Measurements from ENCODE around the gene BCAN.

Gene BCAN

DNA sequence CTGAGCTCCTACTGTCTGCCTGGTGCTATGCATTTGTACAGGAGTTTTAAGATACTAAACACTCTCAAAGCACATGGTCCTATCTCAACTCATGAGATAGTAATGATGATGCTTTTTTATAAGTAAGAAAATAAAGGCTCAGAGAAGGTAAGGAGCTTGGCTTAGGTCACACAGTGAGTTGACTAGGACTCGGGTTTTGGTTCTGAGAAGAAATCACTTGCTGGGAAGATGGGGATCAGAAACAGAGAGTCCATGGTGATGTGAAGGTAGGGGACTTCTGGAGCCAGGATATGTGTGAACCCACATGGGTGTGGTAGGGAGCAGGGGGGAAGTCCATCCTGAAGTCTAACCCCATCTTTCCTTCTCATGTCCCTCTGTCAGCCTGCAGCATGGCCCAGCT, 3.7 kb downstream of the BCAN start:
- DNase-seq: no peak

DNA sequence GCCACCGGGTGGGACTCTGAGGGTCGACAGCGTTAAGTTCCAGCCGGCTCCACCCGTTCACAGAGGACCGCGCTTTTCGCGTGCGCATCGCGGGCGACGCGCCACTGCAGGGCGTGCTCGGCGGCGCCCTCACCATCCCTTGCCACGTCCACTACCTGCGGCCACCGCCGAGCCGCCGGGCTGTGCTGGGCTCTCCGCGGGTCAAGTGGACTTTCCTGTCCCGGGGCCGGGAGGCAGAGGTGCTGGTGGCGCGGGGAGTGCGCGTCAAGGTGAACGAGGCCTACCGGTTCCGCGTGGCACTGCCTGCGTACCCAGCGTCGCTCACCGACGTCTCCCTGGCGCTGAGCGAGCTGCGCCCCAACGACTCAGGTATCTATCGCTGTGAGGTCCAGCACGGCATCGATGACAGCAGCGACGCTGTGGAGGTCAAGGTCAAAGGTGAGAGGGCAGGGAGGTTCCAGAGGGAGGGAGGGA, 4.9 kb downstream of the BCAN start:
- no peak for DNase-seq

DNA sequence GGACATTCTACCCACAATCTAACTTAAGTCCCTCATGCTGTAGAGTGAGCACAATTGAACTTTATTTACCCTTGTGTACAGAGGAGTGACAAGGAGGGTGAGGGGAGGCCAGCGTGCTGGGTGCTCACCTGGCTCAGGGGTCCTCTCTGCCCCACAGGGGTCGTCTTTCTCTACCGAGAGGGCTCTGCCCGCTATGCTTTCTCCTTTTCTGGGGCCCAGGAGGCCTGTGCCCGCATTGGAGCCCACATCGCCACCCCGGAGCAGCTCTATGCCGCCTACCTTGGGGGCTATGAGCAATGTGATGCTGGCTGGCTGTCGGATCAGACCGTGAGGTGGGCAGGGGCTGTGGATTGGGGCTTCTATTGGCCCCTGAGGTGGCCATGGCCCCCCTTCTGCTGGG, 5.4 kb downstream of the BCAN start:
- DNase-seq: no peak

- no peak for DNase-seq
Measured at GRCh38 chr1:156648496-156648895, 6.6 kb downstream of the BCAN start.

- no peak for DNase-seq
Measured at GRCh38 chr1:156648951-156649350, 7.0 kb downstream of the BCAN start.

DNA sequence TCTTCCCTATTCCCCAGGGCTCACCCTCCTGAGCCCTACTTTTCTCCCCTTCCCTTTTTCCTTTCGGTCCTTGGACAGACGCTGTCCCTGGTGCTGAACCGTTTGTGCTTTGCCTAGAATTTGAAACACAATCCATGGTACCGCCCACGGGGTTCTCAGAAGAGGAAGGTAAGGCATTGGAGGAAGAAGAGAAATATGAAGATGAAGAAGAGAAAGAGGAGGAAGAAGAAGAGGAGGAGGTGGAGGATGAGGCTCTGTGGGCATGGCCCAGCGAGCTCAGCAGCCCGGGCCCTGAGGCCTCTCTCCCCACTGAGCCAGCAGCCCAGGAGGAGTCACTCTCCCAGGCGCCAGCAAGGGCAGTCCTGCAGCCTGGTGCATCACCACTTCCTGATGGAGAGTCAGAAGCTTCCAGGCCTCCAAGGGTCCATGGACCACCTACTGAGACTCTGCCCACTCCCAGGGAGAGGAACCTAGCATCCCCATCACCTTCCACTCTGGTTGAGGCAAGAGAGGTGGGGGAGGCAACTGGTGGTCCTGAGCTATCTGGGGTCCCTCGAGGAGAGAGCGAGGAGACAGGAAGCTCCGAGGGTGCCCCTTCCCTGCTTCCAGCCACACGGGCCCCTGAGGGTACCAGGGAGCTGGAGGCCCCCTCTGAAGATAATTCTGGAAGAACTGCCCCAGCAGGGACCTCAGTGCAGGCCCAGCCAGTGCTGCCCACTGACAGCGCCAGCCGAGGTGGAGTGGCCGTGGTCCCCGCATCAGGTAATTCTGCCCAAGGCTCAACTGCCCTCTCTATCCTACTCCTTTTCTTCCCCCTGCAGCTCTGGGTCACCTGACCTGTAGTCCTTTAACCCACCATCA, 10.4 kb downstream of the BCAN start:
- peak; percentile 7 for DNase-seq

GRCh38 chr1:156652992-156653355, 11.1 kb downstream of the BCAN start:
- no peak for DNase-seq

GRCh38 chr1:156654700-156655099, 12.8 kb downstream of the BCAN start:
- no peak for DNase-seq

- DNase-seq: no peak
Measured at GRCh38 chr1:156655151-156655903, 13.4 kb downstream of the BCAN start.

DNA sequence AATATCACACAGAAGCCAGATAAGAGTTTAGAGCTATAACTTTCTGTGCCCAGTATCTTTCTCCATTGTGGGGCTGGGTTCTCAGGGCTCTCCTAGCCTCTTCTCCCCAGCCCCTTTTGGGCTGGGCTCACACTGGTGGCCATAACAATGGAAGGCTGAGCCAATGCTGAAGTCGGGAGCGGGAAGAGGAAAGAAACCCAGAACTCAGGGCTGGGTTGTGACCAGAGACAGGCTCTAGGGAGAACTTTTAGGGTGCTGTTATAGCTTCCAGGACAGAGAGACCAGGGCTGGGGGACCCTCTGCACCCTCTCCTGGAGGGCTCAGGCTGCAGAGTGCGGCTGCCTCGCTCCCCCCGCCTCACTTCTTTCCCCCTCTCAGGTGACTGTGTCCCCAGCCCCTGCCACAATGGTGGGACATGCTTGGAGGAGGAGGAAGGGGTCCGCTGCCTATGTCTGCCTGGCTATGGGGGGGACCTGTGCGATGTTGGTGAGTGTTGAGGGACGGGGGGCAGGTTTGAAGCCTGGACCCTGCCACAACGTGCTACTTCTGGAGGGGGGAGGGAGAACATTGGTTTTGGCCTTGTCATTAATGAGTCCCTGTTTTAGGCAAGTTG, 14.1 kb downstream of the BCAN start:
- no peak for DNase-seq

GRCh38 chr1:156656806-156657740, 15.2 kb downstream of the BCAN start:
- peak; percentile 84 for DNase-seq

DNA sequence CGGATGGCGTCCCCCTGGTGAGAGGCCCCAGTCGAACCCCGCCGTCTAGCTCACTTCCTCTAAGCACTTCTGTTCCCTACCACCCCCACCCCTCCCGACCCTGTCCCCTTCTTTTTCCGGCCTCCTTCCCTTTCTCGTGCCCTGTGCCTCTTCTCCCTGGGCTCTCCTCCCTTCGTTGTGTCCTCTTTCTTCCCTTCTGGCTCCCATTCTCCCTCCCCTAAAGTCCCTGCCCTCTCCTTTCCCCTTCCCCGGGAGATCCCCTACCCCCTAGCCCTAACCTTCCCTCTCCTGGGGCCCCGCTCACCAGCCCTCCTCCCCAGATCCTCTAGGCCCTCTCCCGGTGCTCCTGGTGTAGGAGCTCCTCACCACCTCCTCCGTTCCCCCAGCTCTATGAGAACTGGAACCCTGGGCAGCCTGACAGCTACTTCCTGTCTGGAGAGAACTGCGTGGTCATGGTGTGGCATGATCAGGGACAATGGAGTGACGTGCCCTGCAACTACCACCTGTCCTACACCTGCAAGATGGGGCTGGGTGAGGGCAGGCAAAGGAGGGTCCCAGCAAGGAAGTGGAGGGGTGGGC, 15.9 kb downstream of the BCAN start:
- no peak for DNase-seq

GRCh38 chr1:156658496-156658895, 16.6 kb downstream of the BCAN start:
- DNase-seq: no peak

- DNase-seq: no peak
Measured at GRCh38 chr1:156658945-156659574, 17.1 kb downstream of the BCAN start.

- DNase-seq: no peak
Measured at GRCh38 chr1:156659661-156659987, 17.7 kb downstream of the BCAN start.

GRCh38 chr1:156659988-156660751, 18.3 kb downstream of the BCAN start:
- DNase-seq: peak; percentile 94

DNA sequence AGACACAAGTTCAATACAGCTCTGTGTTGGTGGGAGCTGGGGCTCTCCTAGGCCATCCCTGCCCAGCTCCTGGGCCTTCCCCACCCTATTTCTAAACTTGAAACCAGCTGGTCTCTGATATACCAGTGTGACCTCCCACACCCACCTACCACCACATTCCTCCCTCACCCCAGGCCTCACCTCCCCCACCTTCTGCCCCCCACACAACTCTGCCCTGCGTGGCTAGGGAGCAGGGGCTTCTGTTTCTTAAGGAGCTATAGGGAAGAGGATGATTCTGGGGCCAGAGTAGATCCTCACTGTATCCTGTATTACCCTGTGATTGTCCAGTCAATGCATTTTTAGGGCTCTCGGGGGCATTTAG, 18.8 kb downstream of the BCAN start:
- no peak for DNase-seq

GRCh38 chr1:156662005-156662799, 20.3 kb downstream of the BCAN start:
- DNase-seq: no peak

GRCh38 chr1:156662800-156663055, 20.8 kb downstream of the BCAN start:
- DNase-seq: no peak

GRCh38 chr1:156663178-156663577, 21.3 kb downstream of the BCAN start:
- DNase-seq: no peak
